ENCODE results near the gene GDF10. TPM values are rescaled to one million over a fixed set of nuclear protein-coding genes. Genes with fewer than 3 reads are reported as not detected.

The GDF10 gene
- total and polyA plus RNA-seq, 2 experiments from 2014 or later, result 2.5 to 5.7 TPM

GRCh38 chr10:47282657-47283018 lies 17.4 kb upstream of the GDF10 start:
- no peak for DNase-seq (ENCODE audit: low spot score)
- H3K36me3 ChIP-seq (replicated peaks; ENCODE audit: insufficient read depth, low read depth), result no peaks in the 10 kb centered on the region
- H3K27me3 ChIP-seq, result peaks cover 16% of the 10 kb centered on the region
- no peaks in the 10 kb centered on the region for H3K9me3 ChIP-seq (ENCODE audit: low read depth)
- no peak overlapping the region for H3K4me3 ChIP-seq
- WGBS (ENCODE audit: low lambda C conversion rate, missing lambda C conversion rate), result 96% methylated on average over 6 of the region's 6 CpGs
- no peak overlapping the region for H3K27ac ChIP-seq
- no peak overlapping the region for H2AFZ ChIP-seq
- H4K20me1 ChIP-seq (ENCODE audit: insufficient read depth, poor library complexity, severe bottlenecking), result no peaks in the 10 kb centered on the region
- no peaks in the 10 kb centered on the region for H3K9me2 ChIP-seq (replicated peaks; ENCODE audit: insufficient read depth)
- peaks cover 4% of the 10 kb centered on the region for H3K4me1 ChIP-seq (ENCODE audit: insufficient read depth)
- no peak overlapping the region for H3K4me2 ChIP-seq
- H3K79me2 ChIP-seq, result no peaks in the 10 kb centered on the region
- no peak for TF ChIP-seq CTCF (IDR thresholded peaks at IDR 0.05; ENCODE audit: poor library complexity)
- TF ChIP-seq EZH2 (IDR thresholded peaks at IDR 0.05; ENCODE audit: borderline replicate concordance), result no peak
- no peak for TF ChIP-seq EZH2phosphoT487 (IDR thresholded peaks at IDR 0.05; ENCODE audit: low read depth, severe bottlenecking, unreplicated experiment)

GRCh38 chr10:47283101-47283630 lies 16.8 kb upstream of the GDF10 start:
- Histone ChIP-seq H3K9me2 (replicated peaks; ENCODE audit: insufficient read depth) (no peaks in the 10 kb centered on the region), H4K20me1 (ENCODE audit: insufficient read depth, poor library complexity, severe bottlenecking) (no peaks in the 10 kb centered on the region), H3K4me2 (no peak overlapping the region), H3K4me1 (ENCODE audit: insufficient read depth) (peaks cover 5% of the 10 kb centered on the region), H2AFZ (no peak overlapping the region), H3K27ac (no peak overlapping the region), H3K4me3 (no peak overlapping the region), H3K9me3 (ENCODE audit: low read depth) (no peaks in the 10 kb centered on the region), H3K79me2 (no peaks in the 10 kb centered on the region), H3K27me3 (peaks cover 16% of the 10 kb centered on the region), H3K36me3 (replicated peaks; ENCODE audit: insufficient read depth, low read depth) (no peaks in the 10 kb centered on the region)
- no peak for DNase-seq (ENCODE audit: low spot score)
- 84% methylated on average over 9 of the region's 9 CpGs for WGBS (ENCODE audit: low lambda C conversion rate, missing lambda C conversion rate)
- no peak for TF ChIP-seq EZH2 (IDR thresholded peaks at IDR 0.05; ENCODE audit: borderline replicate concordance)
- TF ChIP-seq CTCF (IDR thresholded peaks at IDR 0.05; ENCODE audit: poor library complexity), result no peak
- TF ChIP-seq EZH2phosphoT487 (IDR thresholded peaks at IDR 0.05; ENCODE audit: low read depth, severe bottlenecking, unreplicated experiment), result no peak

- Histone ChIP-seq H3K4me2 (no peak overlapping the region), H3K9me3 (ENCODE audit: low read depth) (no peaks in the 10 kb centered on the region), H3K36me3 (replicated peaks; ENCODE audit: insufficient read depth, low read depth) (no peaks in the 10 kb centered on the region), H3K4me3 (no peak overlapping the region), H4K20me1 (ENCODE audit: insufficient read depth, poor library complexity, severe bottlenecking) (no peaks in the 10 kb centered on the region), H2AFZ (no peak overlapping the region), H3K79me2 (no peaks in the 10 kb centered on the region), H3K4me1 (ENCODE audit: insufficient read depth) (peaks cover 5% of the 10 kb centered on the region), H3K27me3 (peaks cover 16% of the 10 kb centered on the region), H3K9me2 (replicated peaks; ENCODE audit: insufficient read depth) (no peaks in the 10 kb centered on the region), H3K27ac (no peak overlapping the region)
- DNase-seq (ENCODE audit: low spot score), result no peak
- TF ChIP-seq CTCF (IDR thresholded peaks at IDR 0.05; ENCODE audit: poor library complexity) (no peak), EZH2 (IDR thresholded peaks at IDR 0.05; ENCODE audit: borderline replicate concordance) (no peak)
Measured at GRCh38 chr10:47283848-47284247, 16.1 kb upstream of the GDF10 start.
